Caco-2 (cell line): ENCODE results near the gene MGAT4A. TPM values are rescaled to one million over a fixed set of nuclear protein-coding genes. Genes with fewer than 3 reads are reported as not detected.

Experiments used
- BruUV-seq: library from RNA; stranded (reverse); fragments of 400-500 nt; replicated peaks from 2 replicates; lab custom pipeline; 2021; lab: Mats Ljungman, UMichigan
- CTCF ChIA-PET: fragments of 300-600 bp; sonication (Branson Sonifier 250); formaldehyde crosslinking; loops from one replicate; lab custom pipeline; 2022; ENCODE audit warnings: antibody characterized with exemption; lab: Charles Lee
- POLR2A ChIA-PET: fragments of 300-600 bp; sonication (Branson Sonifier 250); formaldehyde crosslinking; loops from one replicate; lab custom pipeline; 2022; ENCODE audit warnings: antibody characterized with exemption; lab: Charles Lee
- DNase-seq, 2 experiments: peaks; one replicate each; pipeline versions ENCODE4 v3.0.0 to v3.0.0-alpha.2; 2020 to 2022
- H3K27me3 ChIP-seq: replicated peaks from 2 replicates; pipeline ENCODE4 v1.6.0; 2011; ENCODE audit warnings: low read length; ENCODE audit not compliant: control insufficient read depth, insufficient read depth
- H3K36me3 ChIP-seq: 2 replicates; pipeline ENCODE4 v1.5.1; 2011; ENCODE audit warnings: low read length; ENCODE audit not compliant: control insufficient read depth, insufficient read depth
- H3K4me1 ChIP-seq: fragments of 250-450 bp; sonication (Bioruptor Pico); 2 replicates; pipeline ENCODE4 v1.5.1; 2020; ENCODE audit warnings: mild to moderate bottlenecking
- H3K4me3 ChIP-seq: 2 replicates; pipeline ENCODE4 v1.5.1; 2011; ENCODE audit warnings: low read depth, mild to moderate bottlenecking, control low read depth, low read length
- H3K9me3 ChIP-seq: fragments of 250-450 bp; sonication (Bioruptor Pico); 2 replicates; pipeline ENCODE4 v1.5.1; 2020; ENCODE audit warnings: mild to moderate bottlenecking, moderate library complexity
- H3K27ac Mint-ChIP-seq: one replicate; pipeline ENCODE4 v1.8.0; 2022; ENCODE audit warnings: mixed read lengths; ENCODE audit not compliant: unreplicated experiment
- H3K27me3 Mint-ChIP-seq: one replicate; pipeline ENCODE4 v1.8.0; 2022; ENCODE audit warnings: mixed read lengths; ENCODE audit not compliant: insufficient read depth, unreplicated experiment
- H3K36me3 Mint-ChIP-seq: one replicate; pipeline ENCODE4 v1.8.0; 2022; ENCODE audit warnings: mild to moderate bottlenecking, mixed read lengths; ENCODE audit not compliant: insufficient read depth, unreplicated experiment
- H3K4me1 Mint-ChIP-seq: one replicate; pipeline ENCODE4 v1.8.0; 2022; ENCODE audit warnings: low read depth, mixed read lengths; ENCODE audit not compliant: unreplicated experiment
- H3K4me3 Mint-ChIP-seq: one replicate; pipeline ENCODE4 v1.8.0; 2022; ENCODE audit warnings: mild to moderate bottlenecking, moderate library complexity, mixed read lengths; ENCODE audit not compliant: unreplicated experiment
- H3K9me3 Mint-ChIP-seq: one replicate; pipeline ENCODE4 v1.8.0; 2022; ENCODE audit warnings: mixed read lengths; ENCODE audit not compliant: unreplicated experiment
- intact Hi-C: fragments of 100-400 bp; cut with micrococcal nuclease; formaldehyde crosslinking; loops from one replicate; pipeline ENCODE4 v1.10.0; 2022; ENCODE audit not compliant: unreplicated experiment
- total RNA-seq: library from RNA; stranded (reverse); gene quantifications from 2 replicates; pipeline ENCODE4 v1.2.3, GENCODE V29; 2022
- TF ChIP-seq, protein P1 (sequence below), 2 experiments: fragments of 200-600 bp in 1 of 2; IDR thresholded peaks; 1 replicate in 1 of 2; 2 replicates in 1 of 2; pipeline versions ENCODE4 v1.5.1 to v1.8.0; 2011 to 2022; ENCODE audit warnings: antibody characterized with exemption in 1 of 2, control low read depth in 1 of 2, inconsistent platforms in 1 of 2, low read depth in 1 of 2, low read length in 1 of 2, mild to moderate bottlenecking in 1 of 2, moderate library complexity in 1 of 2; ENCODE audit not compliant: insufficient read depth in 1 of 2, severe bottlenecking in 1 of 2, unreplicated experiment in 1 of 2

The MGAT4A gene
- total RNA-seq, 1 experiment from 2014 or later: 63.7 TPM

DNA sequence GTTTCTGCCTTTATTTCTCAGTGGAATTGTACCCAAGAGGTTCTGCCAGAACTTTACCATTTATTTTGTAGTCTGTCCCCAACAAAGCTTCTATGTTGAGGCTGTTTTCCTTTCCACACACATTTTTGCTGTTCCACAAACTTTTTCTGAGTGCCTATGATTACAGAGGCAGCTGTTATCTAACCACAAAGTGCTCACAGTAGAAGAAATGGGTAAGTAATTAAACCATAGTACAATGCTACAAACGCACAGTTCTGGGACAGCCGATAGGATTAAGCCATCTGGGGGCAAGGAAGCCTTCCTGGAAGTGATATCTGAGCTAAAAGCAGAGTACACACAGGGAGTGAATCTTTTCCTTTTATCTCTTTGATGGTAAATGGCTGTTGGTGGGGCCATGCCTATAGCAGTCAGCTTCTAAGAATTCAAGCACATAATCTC lies 3.9 kb upstream of the MGAT4A start:
- ChIA-PET POLR2A (interaction anchor here (0.6 kb wide), 1 partner anchor 225 kb away, joined by 7 read pairs; no protein-coding TSS in a partner anchor), CTCF (interaction anchor here (0.7 to 1.3 kb wide), 3 partner anchors 12 to 102 kb away, joined by 3 to 5 read pairs (median 4); no protein-coding TSS in a partner anchor)
- Histone ChIP-seq H3K4me3 (no peak overlapping the region), H3K9me3 (no peaks in the 10 kb centered on the region), H3K36me3 (no peaks in the 10 kb centered on the region), H3K27me3 (no peaks in the 10 kb centered on the region), H3K4me1 (peaks cover 56% of the 10 kb centered on the region)
- TF ChIP-seq, protein P1, sequence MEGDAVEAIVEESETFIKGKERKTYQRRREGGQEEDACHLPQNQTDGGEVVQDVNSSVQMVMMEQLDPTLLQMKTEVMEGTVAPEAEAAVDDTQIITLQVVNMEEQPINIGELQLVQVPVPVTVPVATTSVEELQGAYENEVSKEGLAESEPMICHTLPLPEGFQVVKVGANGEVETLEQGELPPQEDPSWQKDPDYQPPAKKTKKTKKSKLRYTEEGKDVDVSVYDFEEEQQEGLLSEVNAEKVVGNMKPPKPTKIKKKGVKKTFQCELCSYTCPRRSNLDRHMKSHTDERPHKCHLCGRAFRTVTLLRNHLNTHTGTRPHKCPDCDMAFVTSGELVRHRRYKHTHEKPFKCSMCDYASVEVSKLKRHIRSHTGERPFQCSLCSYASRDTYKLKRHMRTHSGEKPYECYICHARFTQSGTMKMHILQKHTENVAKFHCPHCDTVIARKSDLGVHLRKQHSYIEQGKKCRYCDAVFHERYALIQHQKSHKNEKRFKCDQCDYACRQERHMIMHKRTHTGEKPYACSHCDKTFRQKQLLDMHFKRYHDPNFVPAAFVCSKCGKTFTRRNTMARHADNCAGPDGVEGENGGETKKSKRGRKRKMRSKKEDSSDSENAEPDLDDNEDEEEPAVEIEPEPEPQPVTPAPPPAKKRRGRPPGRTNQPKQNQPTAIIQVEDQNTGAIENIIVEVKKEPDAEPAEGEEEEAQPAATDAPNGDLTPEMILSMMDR (IDR thresholded peaks at IDR 0.05; ENCODE audit: insufficient read depth in 1 of 2, low read depth in 1 of 2, low read length in 1 of 2, severe bottlenecking in 1 of 2, unreplicated experiment in 1 of 2): no peak
- Mint-ChIP-seq H3K36me3 (no peaks in the 10 kb centered on the region), H3K27me3 (no peaks in the 10 kb centered on the region), H3K9me3 (no peaks in the 10 kb centered on the region), H3K27ac (no peak overlapping the region), H3K4me1 (peaks cover 45% of the 10 kb centered on the region), H3K4me3 (no peak overlapping the region)
- BruUV-seq: no TSS peak
- DNase-seq: peak; percentile 29 to 50
- intact Hi-C loops: loop anchor here (5.0 kb wide), 1 partner anchor 102 kb away; no protein-coding TSS in a partner anchor

GRCh38 chr2:98734162-98734561 lies 3.2 kb upstream of the MGAT4A start:
- H3K9me3 ChIP-seq: no peaks in the 10 kb centered on the region
- H3K4me3 ChIP-seq: no peak overlapping the region
- peaks cover 45% of the 10 kb centered on the region for H3K4me1 Mint-ChIP-seq
- TF ChIP-seq, protein P1 (IDR thresholded peaks at IDR 0.05; ENCODE audit: insufficient read depth in 1 of 2, low read depth in 1 of 2, low read length in 1 of 2, severe bottlenecking in 1 of 2, unreplicated experiment in 1 of 2): no peak
- BruUV-seq: no TSS peak
- H3K36me3 ChIP-seq: no peaks in the 10 kb centered on the region
- H3K4me1 ChIP-seq: peaks cover 56% of the 10 kb centered on the region
- no peaks in the 10 kb centered on the region for H3K36me3 Mint-ChIP-seq
- intact Hi-C loops: loop anchor here (5.0 kb wide), 1 partner anchor 103 kb away; no protein-coding TSS in a partner anchor
- no peaks in the 10 kb centered on the region for H3K27me3 Mint-ChIP-seq
- ChIA-PET CTCF (interaction anchor here (1.3 kb wide), 1 partner anchor 85 kb away, joined by 5 read pairs; no protein-coding TSS in a partner anchor), POLR2A (no interaction called here)
- no peak for DNase-seq
- H3K27me3 ChIP-seq: no peaks in the 10 kb centered on the region
- H3K4me3 Mint-ChIP-seq: no peak overlapping the region
- no peak overlapping the region for H3K27ac Mint-ChIP-seq
- H3K9me3 Mint-ChIP-seq: no peaks in the 10 kb centered on the region

DNA sequence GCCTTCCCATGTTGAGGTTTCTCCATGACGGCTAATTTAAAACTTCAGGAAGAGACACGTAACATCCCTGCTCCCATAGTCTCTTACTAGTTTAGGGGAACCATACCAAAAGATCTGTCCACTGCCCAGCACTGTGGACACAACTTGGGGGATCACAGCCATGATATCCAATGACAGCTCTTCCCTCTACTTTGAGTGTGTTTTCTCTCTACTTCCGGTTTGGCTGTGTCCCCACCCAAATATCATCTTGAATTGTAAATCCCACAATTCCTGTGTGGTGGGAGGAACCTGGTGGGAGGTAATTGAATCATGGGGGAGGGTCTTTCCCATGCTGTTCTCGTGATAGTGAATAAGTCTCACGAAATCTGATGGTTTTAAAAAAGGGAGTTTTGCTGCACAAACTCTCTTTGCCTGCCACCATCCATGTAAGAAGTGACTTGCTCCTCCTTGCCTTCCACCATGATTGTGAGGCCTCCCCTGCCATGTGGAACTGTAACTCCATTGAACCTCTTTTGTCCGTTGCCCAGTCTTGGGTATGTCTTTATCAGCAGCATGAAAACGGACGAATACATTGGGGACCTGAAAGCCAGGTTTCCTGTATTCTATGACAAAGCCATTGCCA lies 1.6 kb upstream of the MGAT4A start:
- H3K27ac Mint-ChIP-seq: peak overlapping the region; percentile 80
- H3K4me3 Mint-ChIP-seq: peak overlapping the region; percentile 85
- BruUV-seq: no TSS peak
- intact Hi-C loops: loop anchor here (2.0 to 5.0 kb wide), 2 partner anchors 34 to 105 kb away; no protein-coding TSS in a partner anchor
- CTCF ChIA-PET: interaction anchor here (1.2 kb wide), 1 partner anchor 83 kb away, joined by 3 read pairs; no protein-coding TSS in a partner anchor
- no peaks in the 10 kb centered on the region for H3K27me3 Mint-ChIP-seq
- DNase-seq: no peak
- TF ChIP-seq, protein P1 (IDR thresholded peaks at IDR 0.05; ENCODE audit: insufficient read depth in 1 of 2, low read depth in 1 of 2, low read length in 1 of 2, severe bottlenecking in 1 of 2, unreplicated experiment in 1 of 2): no peak
- peak overlapping the region; percentile 69 for H3K4me3 ChIP-seq
- H3K9me3 Mint-ChIP-seq: no peaks in the 10 kb centered on the region
- POLR2A ChIA-PET: interaction anchor here (0.5 to 2.8 kb wide), 2 partner anchors 63 to 87 kb away, joined by 8 to 19 read pairs; no protein-coding TSS in a partner anchor
- peaks cover 60% of the 10 kb centered on the region for H3K4me1 ChIP-seq
- no peaks in the 10 kb centered on the region for H3K36me3 ChIP-seq
- H3K36me3 Mint-ChIP-seq: no peaks in the 10 kb centered on the region
- peaks cover 32% of the 10 kb centered on the region for H3K4me1 Mint-ChIP-seq
- no peaks in the 10 kb centered on the region for H3K27me3 ChIP-seq
- no peaks in the 10 kb centered on the region for H3K9me3 ChIP-seq
